GM23248 (cell line): ENCODE results near the gene BTBD2.

ENCODE experiments used
- EZH2 ChIP-seq: fragments of 200-600 bp; sonication (generic); IDR thresholded peaks from 2 replicates; pipeline ENCODE4 v1.6.1; 2018; ENCODE audit warnings: antibody characterized with exemption, mild to moderate bottlenecking; ENCODE audit not compliant: insufficient read depth, poor library complexity, severe bottlenecking
- EZH2phosphoT487 ChIP-seq: fragments of 200-600 bp; sonication (generic); IDR thresholded peaks from 2 replicates; pipeline ENCODE4 v1.6.1; 2018; ENCODE audit warnings: antibody characterized with exemption, moderate library complexity, mild to moderate bottlenecking, low read depth; ENCODE audit not compliant: insufficient read depth

DNA sequence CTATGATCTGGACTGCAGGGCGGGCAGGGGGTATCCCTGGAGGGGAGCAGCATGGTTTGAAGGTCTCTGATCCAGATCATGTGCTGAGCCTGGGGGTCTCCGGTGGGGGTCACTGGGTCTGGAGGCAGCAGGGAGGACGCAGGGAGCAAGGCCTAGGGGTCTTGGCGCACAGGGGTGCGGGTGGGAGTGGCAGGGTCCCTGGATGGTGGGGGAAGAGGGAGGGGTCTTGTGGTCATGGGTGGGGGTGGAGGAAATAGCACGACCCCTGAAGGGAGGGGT lies 1.9 kb downstream of the BTBD2 start:
- no peak for TF ChIP-seq EZH2
- TF ChIP-seq EZH2phosphoT487: no peak
